Endodermal cell (in vitro differentiated cells): ENCODE measurements around the gene HSP90AB1. TPM values are rescaled to one million over a fixed set of nuclear protein-coding genes. Genes with fewer than 3 reads are reported as not detected.

Source experiments
- DNase-seq: peaks from one replicate; pipeline ENCODE4 v3.0.0-alpha.2; 2017
- H3K27ac ChIP-seq: 2 replicates; pipeline ENCODE4 v1.5.1; 2013; ENCODE audit warnings: mild to moderate bottlenecking, low read depth, low read length, moderate library complexity
- H3K27me3 ChIP-seq: 2 replicates; pipeline ENCODE4 v1.6.1; 2013; ENCODE audit warnings: mild to moderate bottlenecking, low read length, moderate library complexity; ENCODE audit not compliant: insufficient read depth, control insufficient read depth, poor library complexity, severe bottlenecking
- H3K36me3 ChIP-seq: 2 replicates; pipeline ENCODE4 v1.7.0; 2013; ENCODE audit warnings: mild to moderate bottlenecking, low read length, moderate library complexity; ENCODE audit not compliant: control insufficient read depth, insufficient read depth
- H3K4me1 ChIP-seq: one replicate; pipeline ENCODE4 v1.7.0; 2013; ENCODE audit warnings: low read length; ENCODE audit not compliant: control insufficient read depth, insufficient read depth
- H3K4me3 ChIP-seq: 2 replicates; pipeline ENCODE4 v1.5.1; 2013; ENCODE audit warnings: mild to moderate bottlenecking, low read length, moderate library complexity
- H3K9ac ChIP-seq: 2 replicates; pipeline ENCODE4 v1.6.1; 2013; ENCODE audit warnings: mild to moderate bottlenecking, low read length, moderate library complexity; ENCODE audit not compliant: poor library complexity, severe bottlenecking; ENCODE audit errors: extremely low read depth
- H3K9me3 ChIP-seq: 2 replicates; pipeline ENCODE4 v1.6.1; 2013; ENCODE audit warnings: mild to moderate bottlenecking, low read length, moderate library complexity; ENCODE audit not compliant: control insufficient read depth
- H3K27ac Mint-ChIP-seq: 2 replicates; pipeline ENCODE4 v1.8.0; 2020; ENCODE audit warnings: mixed read lengths
- H3K27me3 Mint-ChIP-seq: 2 replicates; pipeline ENCODE4 v1.8.0; 2021; ENCODE audit warnings: mild to moderate bottlenecking, mixed read lengths; ENCODE audit not compliant: insufficient read depth
- H3K36me3 Mint-ChIP-seq: 2 replicates; pipeline ENCODE4 v1.8.0; 2020; ENCODE audit warnings: low read depth, mixed read lengths
- H3K4me1 Mint-ChIP-seq: 2 replicates; pipeline ENCODE4 v1.8.0; 2020; ENCODE audit warnings: mixed read lengths
- H3K4me3 Mint-ChIP-seq: 2 replicates; pipeline ENCODE4 v1.8.0; 2020; ENCODE audit warnings: mild to moderate bottlenecking, moderate library complexity, mixed read lengths
- H3K9me3 Mint-ChIP-seq: 2 replicates; pipeline ENCODE4 v1.8.0; 2020; ENCODE audit warnings: mild to moderate bottlenecking, mixed read lengths
- WGBS, 2 experiments: methylation state at CpG; one replicate each; pipeline versions ENCODE4 v1.1.5 to v1.1.7; 2013; ENCODE audit warnings: missing lambda C conversion rate in 2 of 2, mixed read lengths in 1 of 2; ENCODE audit not compliant: insufficient coverage in 1 of 2, insufficient read length in 1 of 2; 5-methylcytosine and 5-hydroxymethylcytosine counted together
- total RNA-seq, 2 donors: library from RNA; stranded (reverse); fragmentation: NEBNext Ultra II Directional in 1 of 2; extraction: Animal tissue kit (Norgen Biotek cat#: 25700) in 1 of 2; gene quantifications; 2 replicates in 1 of 2; 3 replicates in 1 of 2; pipeline ENCODE4 v1.2.1, GENCODE V29; 2021
- TF ChIP-seq, protein P1 (sequence below): fragments of 200-600 bp; sonication (generic); conservative IDR thresholded peaks from 2 replicates; pipeline ENCODE4 v1.5.0; 2021; ENCODE audit warnings: antibody characterized with exemption, mild to moderate bottlenecking

HSP90AB1 gene
- total RNA-seq, 2 donors from 2014 or later, result 1,356 to 1,422 TPM

DNA sequence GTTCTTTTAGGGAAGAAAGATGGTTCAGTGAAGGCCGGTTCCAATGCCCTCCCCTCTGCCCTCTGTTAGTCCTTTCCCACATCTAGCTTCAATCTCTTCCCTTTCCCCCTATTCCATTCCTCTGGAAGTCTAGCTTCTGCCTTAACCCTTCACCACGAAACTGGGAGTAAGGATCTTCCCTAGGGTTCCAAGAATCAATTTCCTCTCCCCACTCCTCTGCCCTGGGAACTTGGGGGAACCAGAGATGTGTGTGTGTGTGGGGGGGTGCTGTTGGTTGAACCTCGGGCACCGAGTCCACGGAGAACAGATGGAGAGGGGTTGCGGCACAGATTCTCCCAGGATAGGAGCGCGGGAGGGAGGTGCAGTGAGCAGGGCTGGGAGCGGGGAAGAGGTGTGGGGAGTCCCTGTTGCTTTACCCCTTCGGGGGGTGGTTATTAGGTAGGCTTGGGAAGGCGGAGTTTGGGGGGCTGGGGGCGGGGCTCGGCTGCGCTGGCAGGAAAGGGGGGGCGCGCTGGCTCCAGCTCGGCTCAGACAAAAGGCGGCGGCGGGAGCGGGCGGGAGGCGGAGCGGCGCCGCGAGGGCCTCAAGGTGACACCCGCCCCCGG is 23.1 kb downstream of the HSP90AB1 start, which contains the start of gene TMEM151B:
TMEM151B (plus strand) TSS at position 530 of the 605 bp plus-strand sequence. CDS start 293 bp downstream, outside the sequence.
- 9 to 11% methylated on average over 7 to 23 of the region's 29 CpGs for WGBS, 2 experiments
- H3K27me3 Mint-ChIP-seq, result peaks cover 80% of the 10 kb centered on the region
- Histone ChIP-seq H3K36me3 (no peaks in the 10 kb centered on the region), H3K4me1 (no peaks in the 10 kb centered on the region), H3K27me3 (peaks cover 59% of the 10 kb centered on the region), H3K9ac (no peak within 1 kb of the TSS), H3K4me3 (no peak within 1 kb of the TSS), H3K9me3 (no peaks in the 10 kb centered on the region), H3K27ac (no peak within 1 kb of the TSS)
- DNase-seq, result peak; percentile 61
- H3K27ac Mint-ChIP-seq, result no peak within 1 kb of the TSS
- H3K4me1 Mint-ChIP-seq, result peaks cover 4% of the 10 kb centered on the region
- H3K36me3 Mint-ChIP-seq, result peaks cover 2% of the 10 kb centered on the region
- peak within 1 kb of the TSS; percentile 55 for H3K4me3 Mint-ChIP-seq
- no peaks in the 10 kb centered on the region for H3K9me3 Mint-ChIP-seq
- TF ChIP-seq, protein P1, sequence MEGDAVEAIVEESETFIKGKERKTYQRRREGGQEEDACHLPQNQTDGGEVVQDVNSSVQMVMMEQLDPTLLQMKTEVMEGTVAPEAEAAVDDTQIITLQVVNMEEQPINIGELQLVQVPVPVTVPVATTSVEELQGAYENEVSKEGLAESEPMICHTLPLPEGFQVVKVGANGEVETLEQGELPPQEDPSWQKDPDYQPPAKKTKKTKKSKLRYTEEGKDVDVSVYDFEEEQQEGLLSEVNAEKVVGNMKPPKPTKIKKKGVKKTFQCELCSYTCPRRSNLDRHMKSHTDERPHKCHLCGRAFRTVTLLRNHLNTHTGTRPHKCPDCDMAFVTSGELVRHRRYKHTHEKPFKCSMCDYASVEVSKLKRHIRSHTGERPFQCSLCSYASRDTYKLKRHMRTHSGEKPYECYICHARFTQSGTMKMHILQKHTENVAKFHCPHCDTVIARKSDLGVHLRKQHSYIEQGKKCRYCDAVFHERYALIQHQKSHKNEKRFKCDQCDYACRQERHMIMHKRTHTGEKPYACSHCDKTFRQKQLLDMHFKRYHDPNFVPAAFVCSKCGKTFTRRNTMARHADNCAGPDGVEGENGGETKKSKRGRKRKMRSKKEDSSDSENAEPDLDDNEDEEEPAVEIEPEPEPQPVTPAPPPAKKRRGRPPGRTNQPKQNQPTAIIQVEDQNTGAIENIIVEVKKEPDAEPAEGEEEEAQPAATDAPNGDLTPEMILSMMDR, result no peak

GRCh38 chr6:44270526-44271405 is 23.9 kb downstream of the HSP90AB1 start:
- H3K27me3 Mint-ChIP-seq, result peaks cover 87% of the 10 kb centered on the region
- H3K4me1 Mint-ChIP-seq, result peaks cover 3% of the 10 kb centered on the region
- Histone ChIP-seq H3K27ac (no peak overlapping the region), H3K36me3 (no peaks in the 10 kb centered on the region), H3K27me3 (peaks cover 66% of the 10 kb centered on the region), H3K4me1 (no peaks in the 10 kb centered on the region), H3K9me3 (no peaks in the 10 kb centered on the region), H3K9ac (no peak overlapping the region), H3K4me3 (no peak overlapping the region)
- DNase-seq, result peak; percentile 87
- WGBS, 2 experiments, result 3 to 7% methylated on average over 8 to 86 of the region's 90 CpGs
- peak overlapping the region; percentile 55 for H3K4me3 Mint-ChIP-seq
- H3K36me3 Mint-ChIP-seq, result peaks cover 2% of the 10 kb centered on the region
- TF ChIP-seq, protein P1, result no peak
- no peak overlapping the region for H3K27ac Mint-ChIP-seq
- H3K9me3 Mint-ChIP-seq, result no peaks in the 10 kb centered on the region

- Histone ChIP-seq H3K4me3 (no peak overlapping the region), H3K9ac (no peak overlapping the region), H3K27ac (no peak overlapping the region), H3K36me3 (no peaks in the 10 kb centered on the region), H3K4me1 (no peaks in the 10 kb centered on the region), H3K27me3 (peaks cover 72% of the 10 kb centered on the region), H3K9me3 (no peaks in the 10 kb centered on the region)
- H3K27ac Mint-ChIP-seq, result no peak overlapping the region
- H3K27me3 Mint-ChIP-seq, result peaks cover 86% of the 10 kb centered on the region
- peaks cover 3% of the 10 kb centered on the region for H3K4me1 Mint-ChIP-seq
- TF ChIP-seq, protein P1, result no peak
- DNase-seq, result no peak
- WGBS, 2 experiments, result 88 to 90% methylated on average over 6 of the region's 6 CpGs
- H3K4me3 Mint-ChIP-seq, result peak overlapping the region; percentile 55
- no peaks in the 10 kb centered on the region for H3K9me3 Mint-ChIP-seq
- peaks cover 2% of the 10 kb centered on the region for H3K36me3 Mint-ChIP-seq
Observed at GRCh38 chr6:44271406-44271723, 24.5 kb downstream of the HSP90AB1 start.
